ENCODE data around the gene TSPAN32.

DNA sequence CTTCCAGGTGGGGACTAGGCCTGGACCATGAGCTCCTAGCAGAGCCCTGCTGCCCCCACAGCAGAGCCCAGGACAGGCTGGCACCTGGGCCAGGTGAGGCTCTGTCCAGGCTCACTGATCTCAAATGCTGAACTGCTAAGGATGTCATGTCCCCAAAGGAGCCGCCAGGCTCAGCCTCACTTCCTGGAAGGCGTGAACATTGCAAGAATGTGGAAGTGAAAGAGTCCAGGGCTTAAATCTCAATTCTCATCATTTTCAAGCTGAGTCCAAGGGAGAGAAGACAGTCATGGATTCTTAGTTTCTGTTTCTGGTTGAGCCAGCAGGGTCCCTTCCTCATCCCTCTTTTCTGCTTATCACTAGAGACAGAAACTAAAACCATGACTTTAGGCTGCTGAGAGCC lies 36.4 kb upstream of the TSPAN32 start:
- TF ChIP-seq POLR2A (IDR thresholded peaks at IDR 0.05; ENCODE audit: low read depth, low read length) (no peak), POLR2AphosphoS5 (IDR thresholded peaks at IDR 0.05; ENCODE audit: low read depth, low read length) (no peak), SPI1 (IDR thresholded peaks at IDR 0.05; ENCODE audit: low read depth, low read length) (peak; percentile 89), TAF1 (IDR thresholded peaks at IDR 0.05; ENCODE audit: low read depth, low read length) (no peak), POU2F2 (IDR thresholded peaks at IDR 0.05; ENCODE audit: low read depth, low read length) (no peak)
